NK-92 (cell line): Measurements from ENCODE around the gene PLCH1.

Experiments used
- DNase-seq: peaks from one replicate; lab custom pipeline; 2025; ENCODE audit not compliant: unreplicated experiment; lab: John Stamatoyannopoulos, UW

PLCH1 gene

DNA sequence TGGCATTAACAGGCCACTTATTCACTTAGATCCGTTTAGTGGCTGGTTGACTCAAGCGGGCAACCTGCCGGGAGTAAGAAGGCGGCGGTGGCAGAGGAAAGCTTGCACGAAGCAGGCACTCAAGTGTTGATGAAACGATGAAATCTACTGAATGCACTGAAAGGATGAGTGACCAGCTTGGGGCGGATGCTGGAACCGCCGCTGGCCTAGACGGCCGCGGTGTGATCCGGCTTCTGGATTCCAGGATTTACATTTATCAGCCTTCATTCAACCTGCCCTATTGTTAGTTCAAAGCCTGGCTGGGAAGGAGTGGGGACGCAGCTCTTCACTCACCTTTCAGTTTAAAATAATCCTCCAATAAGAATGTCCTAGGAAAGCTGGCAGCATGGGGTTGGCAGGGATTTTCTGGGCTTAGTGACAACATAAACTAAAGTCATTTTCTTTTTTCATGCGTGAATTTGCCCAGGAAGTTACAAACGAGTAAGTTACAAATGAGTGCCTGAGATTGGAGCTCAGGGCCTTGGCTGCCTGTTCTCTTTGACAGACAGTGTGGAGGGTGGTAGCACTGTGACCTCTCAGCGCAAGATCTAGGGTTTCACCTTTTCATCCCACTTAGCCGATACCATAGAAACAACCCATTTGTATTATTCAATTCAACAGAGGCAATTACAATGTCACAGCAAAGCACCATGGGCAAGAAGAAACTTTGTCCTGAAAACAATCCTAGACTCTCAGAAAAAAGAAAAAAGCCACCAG lies 1.1 kb upstream of the PLCH1 start:
- no peak for DNase-seq

DNA sequence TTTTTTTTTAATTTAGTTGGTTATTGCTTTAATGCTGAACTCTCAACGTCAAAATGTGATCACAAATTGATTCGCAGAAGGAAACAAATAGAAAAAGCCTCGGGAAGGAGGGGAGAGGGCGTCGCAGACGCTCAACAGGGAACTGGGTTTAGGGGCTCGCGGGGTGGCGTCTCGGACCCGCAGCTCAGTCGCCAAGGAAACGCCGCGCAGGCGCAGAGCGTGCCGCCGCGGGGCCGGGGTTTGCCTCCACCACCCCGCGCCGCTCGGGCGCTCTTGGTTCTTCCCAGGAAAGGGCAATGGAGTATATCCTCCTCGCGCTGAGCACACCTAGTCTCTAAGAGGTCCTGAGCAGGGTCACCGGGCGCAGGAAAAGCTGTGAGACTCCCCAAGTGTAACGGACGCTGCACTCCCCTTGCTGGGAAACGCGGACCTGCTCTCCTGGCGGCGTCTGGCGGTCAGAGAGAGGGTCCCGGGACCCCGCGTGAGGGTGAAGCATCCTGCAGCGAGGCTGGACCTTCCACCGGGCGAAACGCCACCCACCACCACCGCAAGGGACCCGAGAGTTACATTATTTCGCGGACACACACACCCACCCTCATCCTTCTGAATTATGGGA lies 753 bp downstream of the PLCH1 start:
- no peak for DNase-seq

DNA sequence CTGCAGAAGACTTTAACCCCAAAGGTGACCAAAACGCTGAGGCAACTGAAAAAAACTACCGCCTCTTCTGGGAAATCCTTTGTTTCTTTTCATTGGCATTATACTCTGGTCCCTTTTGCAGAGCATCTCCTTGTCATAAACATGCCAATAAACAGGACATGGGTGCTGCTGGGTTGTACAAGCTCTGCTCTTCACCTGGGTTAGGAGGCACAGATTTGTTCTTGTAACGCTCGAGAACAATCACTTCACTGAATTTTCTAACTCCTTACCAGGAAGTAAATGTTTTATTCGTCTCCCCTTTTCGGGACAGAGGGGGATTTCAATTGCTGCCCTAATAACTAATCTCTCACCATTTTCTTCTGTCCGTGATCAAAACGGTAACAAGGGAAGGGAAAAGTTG lies 1.3 kb downstream of the PLCH1 start:
- DNase-seq: no peak

DNA sequence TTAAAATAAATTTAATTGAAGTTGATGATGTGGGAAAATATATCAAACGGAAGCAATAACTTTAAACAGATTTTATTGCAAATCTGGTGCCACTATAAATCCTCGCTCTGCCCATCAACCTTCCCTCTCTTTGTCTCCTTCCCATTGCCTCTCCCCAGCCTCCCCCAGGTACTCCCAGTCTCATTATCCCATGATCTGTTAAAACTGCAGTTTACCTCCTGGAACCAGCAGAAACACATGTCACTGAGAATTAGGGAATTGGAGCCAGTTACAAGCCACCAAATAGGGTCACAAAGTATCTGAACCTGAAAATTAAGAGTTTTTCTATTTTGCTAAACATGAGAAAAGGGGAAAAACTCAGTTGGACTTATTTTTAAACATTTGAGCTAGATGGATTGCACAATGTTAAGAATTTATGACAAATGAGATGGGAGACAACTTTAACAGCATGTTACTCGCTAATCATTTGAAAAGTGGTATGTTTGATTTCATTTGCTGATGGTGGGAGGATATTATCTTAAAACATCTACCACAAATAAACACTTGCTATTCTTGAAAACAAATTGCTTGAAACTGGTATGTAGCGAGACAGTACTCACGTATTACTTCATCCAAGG lies 2.4 kb downstream of the PLCH1 start:
- no peak for DNase-seq

DNA sequence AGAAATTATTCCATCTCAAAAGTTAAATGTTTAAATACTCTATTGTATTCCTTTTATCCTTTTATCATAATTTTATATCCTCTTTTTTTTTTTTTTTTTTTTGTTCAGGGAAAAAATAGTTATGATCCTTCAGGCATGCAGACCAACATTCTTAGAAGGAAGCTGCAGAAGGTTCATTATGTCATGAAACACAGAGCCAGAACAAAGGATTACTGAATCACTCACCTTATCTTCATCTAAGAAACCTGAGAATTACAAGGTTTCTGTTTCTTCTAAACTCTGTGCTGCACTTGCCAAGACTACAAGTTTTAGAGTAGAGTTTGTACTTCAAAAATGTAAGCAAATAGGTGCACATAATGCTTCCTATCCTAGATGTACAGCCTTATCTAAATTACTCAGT lies 3.3 kb downstream of the PLCH1 start:
- DNase-seq: no peak

DNA sequence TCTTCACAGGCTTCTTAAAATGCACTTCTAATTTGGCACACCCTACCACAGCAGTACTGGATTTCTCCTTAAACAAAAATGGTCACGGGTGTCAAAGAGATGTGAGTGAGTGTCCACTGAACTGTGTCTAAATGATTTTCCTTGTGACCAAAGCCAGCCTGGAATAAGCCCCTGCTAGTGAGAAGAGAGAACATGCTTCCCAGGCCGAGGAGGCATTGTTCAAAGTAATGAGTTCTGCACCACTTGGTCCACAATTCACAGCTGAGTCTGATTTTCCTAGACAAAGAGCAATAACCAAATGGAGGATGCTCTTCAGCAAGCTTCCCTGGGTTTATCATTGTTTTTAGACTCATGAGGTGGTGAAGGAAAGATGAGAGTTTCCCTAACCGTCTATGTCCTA lies 3.8 kb downstream of the PLCH1 start:
- no peak for DNase-seq

DNA sequence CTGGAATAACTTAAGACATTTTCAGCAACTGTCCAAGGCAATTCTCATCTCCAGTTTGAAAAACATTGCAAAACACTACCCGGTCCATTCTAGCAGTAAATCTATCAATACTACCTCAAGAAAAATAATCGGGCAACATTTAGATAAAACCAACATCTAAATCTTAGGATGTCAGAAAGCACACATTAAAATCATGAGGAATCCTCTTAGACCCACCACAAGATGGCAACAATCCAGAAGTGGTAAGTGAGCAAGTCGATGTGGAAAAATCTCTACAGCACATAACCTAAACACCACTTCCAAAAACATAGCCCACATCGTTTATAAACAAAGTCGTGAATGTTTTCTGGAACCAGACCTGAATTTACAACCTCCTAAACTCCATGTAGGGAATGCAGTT lies 5.7 kb downstream of the PLCH1 start:
- no peak for DNase-seq

DNA sequence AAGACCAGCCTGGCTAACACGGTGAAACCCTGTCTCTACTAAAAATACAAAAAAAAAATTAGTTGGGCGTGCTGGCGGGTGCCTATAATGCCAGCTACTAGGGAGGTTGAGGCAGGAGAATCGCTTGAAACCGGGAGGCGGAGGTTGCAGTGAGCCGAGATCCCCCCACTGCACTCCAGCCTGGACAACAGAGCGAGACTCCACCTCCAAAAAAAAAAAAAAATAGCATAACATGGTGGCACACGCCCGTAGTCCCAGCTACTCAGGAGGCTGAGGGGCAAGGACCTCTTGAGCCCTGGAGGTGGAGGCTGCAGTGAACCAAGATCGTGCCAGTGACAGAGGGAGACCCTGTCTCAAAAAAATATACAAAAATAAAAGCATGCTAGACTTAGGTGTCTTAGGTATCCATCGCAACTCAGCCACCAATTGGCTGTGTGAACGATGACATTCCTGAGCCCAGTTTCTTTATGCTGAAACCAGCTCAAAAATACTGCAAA lies 6.2 kb downstream of the PLCH1 start:
- DNase-seq: no peak

DNA sequence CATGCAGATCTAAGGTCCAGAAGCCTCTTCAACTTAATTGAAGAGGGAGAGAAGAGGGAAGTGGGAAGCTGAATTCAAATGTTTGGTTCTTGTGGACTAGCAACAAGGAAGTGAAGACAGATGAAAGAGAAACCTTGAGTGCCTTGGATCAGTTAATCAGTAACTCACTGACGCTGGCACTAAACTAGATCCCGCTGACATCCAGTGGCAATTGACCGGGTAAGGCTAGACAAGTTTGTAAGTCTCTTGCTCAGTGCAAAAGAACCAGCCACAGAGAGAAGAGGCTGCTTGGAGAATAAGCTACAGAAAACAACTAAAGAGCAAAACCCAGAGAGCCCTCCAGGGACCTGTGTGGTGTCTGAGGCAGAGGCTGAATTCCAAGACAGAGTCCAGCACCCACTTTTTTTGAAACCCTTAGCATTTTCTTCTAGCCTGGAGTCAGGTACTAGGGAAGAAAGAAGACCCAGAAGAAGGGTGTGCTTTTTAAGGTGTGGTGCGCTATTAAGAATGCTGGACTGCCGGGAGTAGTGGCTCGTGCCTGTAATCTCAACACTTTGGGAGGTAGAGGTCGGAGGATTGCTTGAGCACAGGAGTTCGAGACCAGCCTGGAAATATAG lies 6.9 kb downstream of the PLCH1 start:
- DNase-seq: no peak

DNA sequence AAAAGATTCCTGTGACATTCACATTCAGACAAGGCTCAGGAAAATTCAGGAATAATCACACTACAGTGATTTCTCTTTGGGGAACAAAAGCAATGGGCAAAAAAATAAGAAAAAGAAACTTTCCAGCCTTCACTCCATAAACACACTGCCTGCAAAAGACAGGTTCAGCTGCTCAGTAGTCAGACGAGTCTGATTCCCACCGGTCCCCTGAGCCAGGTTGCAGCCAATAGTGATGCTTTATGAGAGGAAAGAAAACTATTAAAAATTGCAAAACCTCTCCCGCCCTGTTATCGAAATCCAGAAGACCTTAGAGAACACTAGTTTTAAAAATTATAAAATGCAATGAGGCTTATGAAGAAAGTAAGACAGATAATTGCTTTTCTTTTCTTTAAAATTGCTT lies 8.5 kb downstream of the PLCH1 start:
- DNase-seq: no peak

DNA sequence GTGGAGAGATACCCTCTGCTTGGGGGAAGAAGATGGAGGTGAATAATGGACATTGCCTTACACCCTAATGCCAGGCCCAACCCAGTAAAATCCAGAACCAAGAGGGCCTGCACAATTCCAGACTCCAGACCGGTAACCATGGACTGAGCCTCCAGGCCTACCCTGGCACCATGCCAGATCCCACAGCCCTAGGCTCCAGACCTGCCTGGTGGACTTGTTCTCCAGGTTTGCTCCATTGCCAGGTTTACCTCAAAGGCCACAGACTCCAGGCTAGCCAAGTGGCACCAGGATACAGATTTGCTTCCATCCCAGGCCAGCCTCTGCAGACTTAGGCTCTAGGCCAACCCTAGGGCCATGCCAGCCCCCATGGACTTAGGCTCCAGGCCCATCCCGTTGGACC lies 14.0 kb downstream of the PLCH1 start:
- no peak for DNase-seq

DNA sequence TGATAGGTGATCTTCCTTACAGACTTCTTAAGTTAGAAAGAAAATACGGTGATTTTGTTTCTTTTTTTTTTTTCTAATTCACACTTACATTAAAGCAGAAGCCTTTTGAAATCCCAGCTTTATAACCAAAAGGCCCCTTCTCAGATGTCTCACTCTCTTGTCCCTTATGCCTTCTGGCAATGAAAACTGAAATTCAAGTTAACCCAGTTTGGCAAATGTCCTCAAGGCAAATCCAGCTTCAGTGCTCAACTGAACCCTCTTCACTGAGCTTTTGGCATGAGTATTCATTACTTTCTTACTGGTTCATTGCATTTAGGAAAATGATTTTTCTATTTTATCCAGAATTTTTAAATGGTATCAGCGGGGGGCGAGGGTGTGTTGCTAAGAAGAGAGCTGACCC lies 17.0 kb downstream of the PLCH1 start:
- DNase-seq: no peak

DNA sequence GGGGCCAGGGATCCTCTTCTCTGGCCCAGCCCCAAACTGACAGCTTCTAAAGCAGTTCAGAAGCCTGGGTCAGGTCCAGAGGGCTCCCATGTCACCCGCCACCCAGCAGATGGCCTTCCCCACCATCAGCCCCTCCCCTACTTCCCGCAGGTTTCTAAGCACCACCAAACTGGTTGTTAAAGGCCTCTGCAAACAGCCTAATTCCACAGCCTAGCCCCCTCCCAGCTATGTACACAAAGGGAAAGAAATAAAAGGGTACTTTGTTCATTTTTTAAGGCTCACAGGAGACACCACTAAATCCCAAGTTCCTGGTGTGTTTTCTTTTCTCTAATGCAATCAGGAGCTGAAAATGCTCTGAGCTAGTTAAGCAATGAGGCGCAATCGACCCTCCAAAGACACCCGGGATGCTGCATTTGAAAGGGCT lies 30.6 kb downstream of the PLCH1 start:
- no peak for DNase-seq

DNA sequence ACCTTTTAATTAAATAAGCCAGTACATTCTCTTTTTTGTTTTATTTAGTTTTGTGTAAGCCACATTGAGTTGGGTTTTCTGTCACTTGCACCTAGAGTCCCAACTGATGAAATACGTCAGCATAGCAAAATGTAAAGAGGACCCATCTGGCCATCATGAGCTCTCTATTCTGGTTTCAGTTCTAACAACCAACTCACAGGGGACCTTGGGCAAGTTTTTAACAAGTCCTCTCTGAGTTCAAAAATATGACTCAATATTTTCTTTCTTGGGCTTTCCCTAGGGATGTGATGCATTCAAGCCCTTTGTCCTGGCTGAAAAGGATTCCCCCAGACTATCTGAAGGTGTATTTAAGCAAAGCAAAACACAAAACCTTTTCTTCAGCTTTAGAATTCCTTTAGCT lies 32.9 kb downstream of the PLCH1 start:
- no peak for DNase-seq

DNA sequence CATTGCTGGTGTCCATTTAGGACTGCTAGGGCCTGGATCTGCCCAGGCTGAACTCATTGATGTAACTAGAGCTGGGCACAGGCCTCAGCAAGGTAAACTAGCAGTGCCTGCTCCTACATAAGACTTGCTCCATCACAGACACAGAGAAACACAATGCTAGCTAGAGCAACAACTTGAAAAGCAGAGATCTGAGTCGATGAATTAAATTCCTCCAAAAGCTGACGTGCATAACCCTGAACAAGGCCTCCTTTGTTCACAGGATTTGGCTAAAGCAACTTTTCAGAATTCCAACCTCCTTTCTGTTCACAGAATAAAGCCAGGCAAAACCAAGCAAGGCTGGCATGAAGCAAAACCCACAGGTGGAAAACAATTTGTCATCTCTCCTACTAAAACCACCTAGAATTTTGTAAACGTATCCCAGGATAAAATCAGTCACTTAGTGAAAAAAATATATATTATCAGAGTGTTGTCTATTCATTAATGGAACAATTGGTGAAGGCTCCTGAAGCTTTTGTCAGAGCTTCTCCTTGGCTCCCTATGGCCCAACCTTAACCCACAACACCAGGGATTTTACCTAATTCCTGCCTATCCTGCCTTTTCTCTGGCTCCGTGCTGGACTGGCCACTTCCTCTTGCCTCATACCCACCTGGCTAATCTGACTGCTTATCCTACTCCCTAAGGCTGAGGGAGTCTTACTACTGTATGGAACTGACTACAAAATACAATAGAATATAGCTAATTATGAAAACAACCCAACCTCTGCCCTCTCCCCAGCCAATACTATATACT lies 39.9 kb downstream of the PLCH1 start:
- DNase-seq: no peak

DNA sequence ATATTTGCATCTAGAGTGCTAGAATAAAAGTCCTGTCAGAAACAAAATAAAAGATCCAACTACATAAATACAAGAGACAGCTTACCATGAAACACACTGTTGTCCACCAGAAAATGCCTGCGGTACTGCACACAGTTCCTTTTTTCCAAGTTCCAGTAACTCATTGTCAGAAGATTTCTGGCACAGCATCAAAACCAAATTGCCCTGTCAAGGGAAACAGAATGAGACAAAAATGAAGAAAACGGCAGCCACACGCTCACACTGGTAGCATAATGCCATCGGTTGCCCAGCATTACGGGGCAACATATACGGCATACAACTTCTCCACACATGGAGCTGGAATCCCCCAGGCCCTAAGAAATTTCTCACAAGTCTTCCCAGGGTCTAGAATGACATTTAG lies 40.8 kb downstream of the PLCH1 start:
- no peak for DNase-seq

DNA sequence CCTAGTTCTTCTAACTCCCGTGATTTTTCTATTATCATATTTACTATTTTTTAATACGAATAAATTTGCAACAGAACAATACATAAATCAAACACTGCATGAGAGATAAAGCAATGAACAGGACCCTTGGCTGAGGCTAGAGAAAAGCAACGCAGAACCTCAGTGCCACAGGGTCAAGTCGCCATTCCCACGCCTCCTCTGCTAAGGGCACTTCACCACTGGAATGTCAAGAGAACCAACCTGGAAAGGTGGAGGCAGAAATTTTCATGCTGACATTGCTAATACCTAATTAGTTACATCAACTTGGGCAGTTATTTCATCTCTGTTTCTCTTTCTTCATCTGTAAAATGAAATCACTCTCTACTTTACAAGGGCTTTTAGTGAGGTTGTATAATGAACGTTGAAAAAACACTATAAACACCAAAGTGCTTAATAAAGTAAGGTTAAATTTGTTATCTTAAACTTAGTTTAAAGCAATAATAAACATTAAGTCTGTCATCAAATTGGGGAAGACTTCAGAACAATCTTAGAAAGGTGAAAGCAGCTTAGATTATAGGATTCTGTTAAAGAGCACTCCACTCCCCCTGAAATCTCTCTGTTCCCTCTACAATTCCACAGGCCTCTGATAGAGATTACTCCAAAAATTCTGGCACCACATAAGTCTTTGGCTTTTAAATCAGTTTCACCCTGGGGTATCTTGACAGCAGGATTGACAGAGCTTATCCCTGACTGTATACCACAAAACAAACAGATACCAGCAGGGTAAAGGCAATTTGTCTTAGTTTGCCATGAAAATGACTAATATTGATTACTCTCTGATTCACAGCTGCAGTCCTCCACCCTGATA lies 41.9 kb downstream of the PLCH1 start:
- DNase-seq: no peak

DNA sequence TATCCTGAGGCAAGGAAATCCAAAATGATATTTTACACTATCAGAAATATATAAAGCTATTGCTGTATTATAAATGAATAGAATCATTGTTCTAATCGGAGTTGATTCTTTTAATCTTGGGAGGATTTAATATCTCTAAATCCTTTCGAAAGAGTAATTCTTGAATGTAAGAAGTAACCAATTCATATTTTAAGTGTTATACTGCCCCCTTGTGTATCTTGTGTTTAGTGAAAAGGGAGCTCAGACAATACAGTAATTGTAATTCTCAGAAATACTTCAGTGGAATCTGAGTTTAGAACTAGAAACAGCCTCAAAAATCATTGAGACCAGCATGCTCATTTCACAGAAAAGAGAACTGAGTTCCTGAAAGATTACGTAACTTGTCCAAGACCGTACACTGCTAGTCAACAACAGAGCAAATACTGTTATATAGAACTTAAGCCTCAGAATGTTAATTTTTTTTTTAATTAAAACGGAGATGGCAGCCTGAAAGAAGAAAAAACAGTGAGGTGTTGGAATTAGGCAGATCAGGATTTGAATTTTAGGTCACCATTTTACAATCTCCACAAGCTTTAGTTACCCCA lies 42.9 kb downstream of the PLCH1 start:
- DNase-seq: no peak

DNA sequence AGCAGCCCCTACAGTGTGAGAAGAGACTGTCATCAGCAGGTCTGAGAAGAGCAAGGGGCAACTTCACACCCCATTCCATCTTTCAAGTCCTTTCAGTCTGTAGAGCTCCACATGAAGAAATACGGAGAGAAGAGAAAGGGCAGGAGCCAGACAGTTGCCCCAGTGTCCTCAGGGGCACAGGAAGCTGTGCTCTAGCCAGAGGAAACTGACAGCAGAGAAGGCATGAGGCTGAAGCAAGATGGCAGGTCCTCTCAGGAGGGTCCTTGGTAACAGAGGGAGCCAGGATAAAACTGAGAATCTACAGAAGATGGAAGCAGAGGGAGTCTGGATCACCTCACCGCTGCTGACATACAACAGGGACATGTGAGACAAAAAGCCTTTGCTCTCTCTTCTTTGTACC lies 47.3 kb downstream of the PLCH1 start:
- DNase-seq: no peak

DNA sequence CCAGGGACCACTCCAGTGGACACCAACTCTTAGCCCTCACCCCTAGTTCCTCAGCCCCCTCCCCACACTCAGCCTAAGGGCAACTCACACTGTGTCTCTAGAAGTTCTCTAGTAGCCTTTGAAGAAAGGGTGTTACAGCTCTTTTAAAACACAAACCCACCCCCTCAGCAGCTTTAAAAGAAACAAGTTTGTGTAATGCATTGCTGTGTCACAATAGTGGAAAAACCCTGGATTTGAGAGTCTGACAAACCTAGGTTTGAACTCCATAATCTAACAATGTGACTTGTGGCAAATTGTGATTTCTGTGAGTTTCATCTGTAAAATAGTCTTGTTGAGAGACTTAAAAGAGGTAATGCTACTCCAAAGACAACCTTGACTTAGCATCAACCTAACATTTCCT lies 54.0 kb downstream of the PLCH1 start:
- DNase-seq: no peak
